GM06990 (cell line): ENCODE measurements around the gene MICAL2.

Source experiments
- DNase-seq: peaks from one replicate; pipeline ENCODE4 v3.0.0-alpha.2; 2011; ENCODE audit not compliant: insufficient read length; ENCODE audit errors: extremely low read depth
- H3K27me3 ChIP-seq: replicated peaks from 2 replicates; pipeline ENCODE4 v1.6.0; 2011; ENCODE audit warnings: low read length; ENCODE audit not compliant: control insufficient read depth, insufficient read depth
- H3K36me3 ChIP-seq: 2 replicates; pipeline ENCODE4 v1.5.1; 2011; ENCODE audit warnings: low read length; ENCODE audit not compliant: control insufficient read depth, insufficient read depth
- H3K4me3 ChIP-seq: replicated peaks from 2 replicates; pipeline ENCODE4 v1.5.1; 2011; ENCODE audit warnings: low read depth, mild to moderate bottlenecking, control low read depth, low read length
- CTCF ChIP-seq: IDR thresholded peaks from 2 replicates; pipeline ENCODE4 v1.5.1; 2011; ENCODE audit warnings: low read length, control low read depth, mild to moderate bottlenecking, inconsistent platforms; ENCODE audit not compliant: insufficient read depth, poor library complexity, severe bottlenecking

Gene MICAL2

DNA sequence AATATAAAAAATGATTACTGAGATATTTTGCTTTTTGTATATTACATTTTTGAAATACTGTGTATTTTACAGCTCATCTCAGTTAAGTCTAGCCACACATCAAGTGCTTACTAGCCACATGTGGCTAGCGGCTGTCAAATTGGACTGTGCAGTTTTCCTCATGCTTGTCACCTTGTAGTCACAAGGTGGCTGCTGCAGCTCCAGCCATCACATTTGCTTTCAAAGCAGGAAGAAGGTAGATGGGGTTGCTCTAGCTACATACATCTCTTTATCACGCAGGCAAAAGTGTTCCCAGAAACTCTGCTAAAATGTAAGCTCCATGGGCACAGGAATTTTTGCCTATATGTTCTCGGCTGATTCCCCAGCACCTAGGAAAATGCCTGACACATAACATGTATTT is 61.5 kb downstream of the MICAL2 start:
- no peak for TF ChIP-seq CTCF
- H3K36me3 ChIP-seq = no peaks in the 10 kb centered on the region
- no peak for DNase-seq
- H3K4me3 ChIP-seq = no peak overlapping the region
- no peaks in the 10 kb centered on the region for H3K27me3 ChIP-seq

- Histone ChIP-seq H3K4me3 (no peak overlapping the region), H3K27me3 (no peaks in the 10 kb centered on the region), H3K36me3 (no peaks in the 10 kb centered on the region)
- no peak for TF ChIP-seq CTCF
- no peak for DNase-seq
Observed at GRCh38 chr11:12172493-12173013, 62.2 kb downstream of the MICAL2 start.

GRCh38 chr11:12173111-12173510 is 62.7 kb downstream of the MICAL2 start:
- Histone ChIP-seq H3K27me3 (no peaks in the 10 kb centered on the region), H3K36me3 (no peaks in the 10 kb centered on the region), H3K4me3 (no peak overlapping the region)
- DNase-seq = no peak
- no peak for TF ChIP-seq CTCF

GRCh38 chr11:12174128-12174476 is 63.7 kb downstream of the MICAL2 start:
- H3K4me3 ChIP-seq = no peak overlapping the region; the same call in 1 of the 2 replicates
- no peaks in the 10 kb centered on the region for H3K36me3 ChIP-seq
- no peaks in the 10 kb centered on the region for H3K27me3 ChIP-seq
- no peak for TF ChIP-seq CTCF
- DNase-seq = no peak

DNA sequence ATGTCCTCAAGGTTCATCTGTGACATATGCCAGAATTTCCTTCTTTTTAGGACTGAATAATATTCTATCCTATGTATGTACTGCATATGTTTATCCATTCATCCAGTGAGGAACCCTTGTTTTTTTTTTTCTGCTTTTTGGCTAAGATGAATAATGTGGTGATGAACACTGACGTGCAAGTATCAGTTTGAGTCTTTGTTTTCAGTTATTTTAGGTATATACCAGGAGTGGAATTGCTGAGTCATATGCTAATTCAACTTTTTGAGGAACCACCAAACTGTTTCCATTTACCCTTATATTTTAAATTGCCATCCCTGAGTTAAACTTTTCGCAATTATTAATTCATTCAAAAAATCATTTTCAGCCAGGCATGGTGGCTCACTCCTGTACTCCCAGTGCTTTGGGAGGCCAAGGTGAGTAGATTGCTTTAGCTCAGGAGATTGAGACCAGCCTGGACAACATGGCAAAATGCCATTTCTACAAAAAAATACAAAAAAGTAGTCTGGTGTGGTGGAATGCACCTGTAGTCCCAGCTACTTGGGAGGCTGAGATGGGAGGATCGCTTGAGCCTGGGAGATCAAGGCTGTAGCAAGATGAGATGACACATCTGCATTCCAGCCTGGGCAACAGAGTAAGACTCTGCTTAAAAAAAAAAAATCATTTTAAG is 64.2 kb downstream of the MICAL2 start:
- TF ChIP-seq CTCF = no peak
- DNase-seq = peak; percentile 59
- H3K36me3 ChIP-seq = no peaks in the 10 kb centered on the region
- no peak overlapping the region; the same call in 1 of the 2 replicates for H3K4me3 ChIP-seq
- H3K27me3 ChIP-seq = no peaks in the 10 kb centered on the region
